Ishikawa (cell line): ENCODE data around the gene IFT43.

Source experiments
- CEBPB ChIP-seq: IDR thresholded peaks from 2 replicates; pipeline ENCODE4 v1.6.1; 2012
- CREB1 ChIP-seq: IDR thresholded peaks from 2 replicates; pipeline ENCODE4 v1.6.1; 2012; ENCODE audit warnings: low read depth
- EGR1 ChIP-seq: IDR thresholded peaks from 2 replicates; pipeline ENCODE4 v1.6.1; 2012
- EP300 ChIP-seq: IDR thresholded peaks from 2 replicates; pipeline ENCODE4 v1.6.1; 2012; ENCODE audit warnings: borderline replicate concordance
- FOXM1 ChIP-seq: IDR thresholded peaks from 2 replicates; pipeline ENCODE4 v1.6.1; 2012; ENCODE audit warnings: low read depth, borderline replicate concordance
- MAX ChIP-seq: IDR thresholded peaks from 2 replicates; pipeline ENCODE4 v1.6.1; 2012
- NFIC ChIP-seq: IDR thresholded peaks from 2 replicates; pipeline ENCODE4 v1.6.1; 2012
- RAD21 ChIP-seq: IDR thresholded peaks from 2 replicates; pipeline ENCODE4 v1.6.1; 2012; ENCODE audit warnings: low read depth
- REST ChIP-seq: IDR thresholded peaks from 2 replicates; pipeline ENCODE4 v1.6.1; 2012; ENCODE audit warnings: low read depth, mild to moderate bottlenecking
- TAF1 ChIP-seq: IDR thresholded peaks from 2 replicates; pipeline ENCODE4 v1.6.1; 2012; ENCODE audit warnings: low read depth, mild to moderate bottlenecking
- TCF12 ChIP-seq: IDR thresholded peaks from 2 replicates; pipeline ENCODE4 v1.6.1; 2012; ENCODE audit warnings: low read depth
- TEAD4 ChIP-seq: IDR thresholded peaks from 2 replicates; pipeline ENCODE4 v1.6.1; 2012
- USF1 ChIP-seq: IDR thresholded peaks from 2 replicates; pipeline ENCODE4 v1.6.1; 2012
- YY1 ChIP-seq: IDR thresholded peaks from 2 replicates; pipeline ENCODE4 v1.6.1; 2012; ENCODE audit warnings: low read depth
- ZBTB7A ChIP-seq: IDR thresholded peaks from 2 replicates; pipeline ENCODE4 v1.6.1; 2012; ENCODE audit warnings: low read depth

The IFT43 gene

GRCh38 chr14:76115010-76115422 is 129.5 kb downstream of the IFT43 start:
- no peak for TF ChIP-seq TEAD4
- TF ChIP-seq RAD21: 0 out of 2 replicates have a peak, but pooled peaks have one; percentile 6

- TF ChIP-seq USF1 (no peak), CREB1 (no peak), FOXM1 (no peak), MAX (no peak), TAF1 (no peak), CEBPB (no peak), REST (no peak), ZBTB7A (no peak), EP300 (no peak), RAD21 (no peak)
Measured at GRCh38 chr14:76117789-76118484, 132.4 kb downstream of the IFT43 start.

- no peak for TF ChIP-seq YY1
- no peak for TF ChIP-seq TCF12
- TF ChIP-seq CEBPB: no peak
- no peak for TF ChIP-seq ZBTB7A
- TF ChIP-seq EP300: no peak
- TF ChIP-seq REST: no peak
Measured at GRCh38 chr14:76118594-76118993, 133.0 kb downstream of the IFT43 start.

- no peak for TF ChIP-seq USF1
- no peak for TF ChIP-seq EP300
- no peak for TF ChIP-seq TEAD4
- no peak for TF ChIP-seq CEBPB
- TF ChIP-seq FOXM1: no peak
- no peak for TF ChIP-seq NFIC
- TF ChIP-seq CREB1: no peak
- TF ChIP-seq MAX: no peak
- TF ChIP-seq EGR1: no peak
- no peak for TF ChIP-seq YY1
- no peak for TF ChIP-seq TCF12
- TF ChIP-seq ZBTB7A: no peak
- TF ChIP-seq REST: no peak
- no peak for TF ChIP-seq RAD21
Measured at GRCh38 chr14:76121089-76121748, 135.7 kb downstream of the IFT43 start.
